Upper lobe of left lung (tissue), 4 donors: ENCODE measurements around the gene EFHD1.
A peak's percentile ranks its signal among the peaks of the same experiment; 100 is the strongest.

Source experiments
- EP300 ChIP-seq, 4 donors: sonication (generic); formaldehyde crosslinking; IDR thresholded peaks; one replicate each; pipeline ENCODE4 v1.5.1; 2017; ENCODE audit warnings: antibody characterized with exemption in 4 of 4, control low read depth in 2 of 4
- POLR2A ChIP-seq, 4 donors: fragments of 450-650 bp; IDR thresholded peaks; one replicate each; pipeline ENCODE4 v1.5.1; 2016 to 2017; ENCODE audit warnings: antibody characterized with exemption in 4 of 4, mild to moderate bottlenecking in 2 of 4
- POLR2AphosphoS5 ChIP-seq, 2 donors: sonication (generic); formaldehyde crosslinking; IDR thresholded peaks; one replicate each; pipeline ENCODE4 v1.5.1; 2017; ENCODE audit warnings: antibody characterized with exemption in 2 of 2
- TF ChIP-seq, protein P1 (sequence below), 6 experiments: fragments of 450-650 bp in 4 of 6; fragments of 200-600 bp in 2 of 6; sonication (generic) in 2 of 6; IDR thresholded peaks; one replicate each; pipeline ENCODE4 v1.5.1; 2016 to 2019; ENCODE audit warnings: antibody characterized with exemption in 6 of 6

DNA sequence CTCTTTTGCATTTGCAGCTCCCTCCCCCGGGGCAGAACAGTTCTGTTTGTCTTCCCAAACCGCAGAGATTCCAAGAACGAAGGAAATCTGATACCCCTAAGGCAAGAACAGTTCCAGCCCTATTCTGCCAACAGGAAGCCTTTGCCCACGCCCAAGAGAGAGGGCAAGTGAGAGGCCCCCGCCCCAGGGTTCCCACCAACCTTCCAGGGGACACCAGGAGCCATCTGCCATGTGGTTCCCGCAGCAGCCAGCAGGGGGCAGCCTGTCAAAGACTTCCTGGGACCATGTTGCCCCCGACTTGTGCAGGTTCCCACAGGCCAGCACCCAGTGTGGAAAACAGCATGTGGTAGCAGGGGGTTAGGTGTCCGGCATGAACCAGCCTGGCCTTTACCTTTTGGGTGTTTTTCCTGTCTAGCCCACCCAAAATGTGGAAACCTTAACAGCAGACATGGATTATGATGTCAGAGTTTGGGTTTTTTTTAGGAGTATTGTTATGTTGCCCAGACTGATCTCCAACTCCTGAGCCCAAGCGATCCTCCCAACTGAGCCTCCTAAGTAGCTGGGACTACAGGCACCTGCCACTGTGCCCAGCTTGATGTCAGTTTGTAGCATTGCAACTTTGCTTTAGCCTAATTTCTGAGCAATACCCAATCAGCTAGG is 21.7 kb upstream of the EFHD1 start:
- TF ChIP-seq POLR2AphosphoS5 (IDR thresholded peaks at IDR 0.05): no peak
- TF ChIP-seq, protein P1, sequence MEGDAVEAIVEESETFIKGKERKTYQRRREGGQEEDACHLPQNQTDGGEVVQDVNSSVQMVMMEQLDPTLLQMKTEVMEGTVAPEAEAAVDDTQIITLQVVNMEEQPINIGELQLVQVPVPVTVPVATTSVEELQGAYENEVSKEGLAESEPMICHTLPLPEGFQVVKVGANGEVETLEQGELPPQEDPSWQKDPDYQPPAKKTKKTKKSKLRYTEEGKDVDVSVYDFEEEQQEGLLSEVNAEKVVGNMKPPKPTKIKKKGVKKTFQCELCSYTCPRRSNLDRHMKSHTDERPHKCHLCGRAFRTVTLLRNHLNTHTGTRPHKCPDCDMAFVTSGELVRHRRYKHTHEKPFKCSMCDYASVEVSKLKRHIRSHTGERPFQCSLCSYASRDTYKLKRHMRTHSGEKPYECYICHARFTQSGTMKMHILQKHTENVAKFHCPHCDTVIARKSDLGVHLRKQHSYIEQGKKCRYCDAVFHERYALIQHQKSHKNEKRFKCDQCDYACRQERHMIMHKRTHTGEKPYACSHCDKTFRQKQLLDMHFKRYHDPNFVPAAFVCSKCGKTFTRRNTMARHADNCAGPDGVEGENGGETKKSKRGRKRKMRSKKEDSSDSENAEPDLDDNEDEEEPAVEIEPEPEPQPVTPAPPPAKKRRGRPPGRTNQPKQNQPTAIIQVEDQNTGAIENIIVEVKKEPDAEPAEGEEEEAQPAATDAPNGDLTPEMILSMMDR (IDR thresholded peaks at IDR 0.05): peak; percentile 69 to 90 (median 78)
- no peak for TF ChIP-seq POLR2A (IDR thresholded peaks at IDR 0.05)
- TF ChIP-seq EP300 (IDR thresholded peaks at IDR 0.05): no peak
